Mucosa of rectum (tissue), 2 donors: ENCODE data around the gene ZBTB43.

ENCODE experiments used
- H3K27ac ChIP-seq, 2 donors: one replicate each; pipeline ENCODE4 v1.7.0; 2013; ENCODE audit warnings: inconsistent platforms in 2 of 2, low read depth in 2 of 2, low read length in 2 of 2
- H3K27me3 ChIP-seq, 2 donors: one replicate each; pipeline ENCODE4 v1.7.0; 2013; ENCODE audit warnings: low read length in 2 of 2; ENCODE audit not compliant: control insufficient read depth in 2 of 2, insufficient read depth in 2 of 2
- H3K36me3 ChIP-seq, 2 donors: one replicate each; pipeline ENCODE4 v1.7.0; 2013; ENCODE audit warnings: low read length in 2 of 2; ENCODE audit not compliant: control insufficient read depth in 2 of 2, insufficient read depth in 2 of 2
- H3K4me1 ChIP-seq, 2 donors: one replicate each; pipeline ENCODE4 v1.7.0; 2013; ENCODE audit warnings: low read length in 2 of 2, mild to moderate bottlenecking in 1 of 2; ENCODE audit not compliant: control insufficient read depth in 2 of 2, insufficient read depth in 2 of 2
- H3K4me3 ChIP-seq, 2 donors: one replicate each; pipeline ENCODE4 v1.7.0; 2013; ENCODE audit warnings: low read length in 2 of 2
- H3K9ac ChIP-seq, 2 donors: one replicate each; pipeline ENCODE4 v1.7.0; 2013; ENCODE audit warnings: low read length in 2 of 2, low read depth in 1 of 2, mild to moderate bottlenecking in 1 of 2
- H3K9me3 ChIP-seq, 2 donors: one replicate each; pipeline ENCODE4 v1.7.0; 2013; ENCODE audit warnings: low read length in 2 of 2; ENCODE audit not compliant: control insufficient read depth in 2 of 2
- donor health status: healthy.
- donor health status: Normal muscosa, but diverticular disease.

ZBTB43 gene

DNA sequence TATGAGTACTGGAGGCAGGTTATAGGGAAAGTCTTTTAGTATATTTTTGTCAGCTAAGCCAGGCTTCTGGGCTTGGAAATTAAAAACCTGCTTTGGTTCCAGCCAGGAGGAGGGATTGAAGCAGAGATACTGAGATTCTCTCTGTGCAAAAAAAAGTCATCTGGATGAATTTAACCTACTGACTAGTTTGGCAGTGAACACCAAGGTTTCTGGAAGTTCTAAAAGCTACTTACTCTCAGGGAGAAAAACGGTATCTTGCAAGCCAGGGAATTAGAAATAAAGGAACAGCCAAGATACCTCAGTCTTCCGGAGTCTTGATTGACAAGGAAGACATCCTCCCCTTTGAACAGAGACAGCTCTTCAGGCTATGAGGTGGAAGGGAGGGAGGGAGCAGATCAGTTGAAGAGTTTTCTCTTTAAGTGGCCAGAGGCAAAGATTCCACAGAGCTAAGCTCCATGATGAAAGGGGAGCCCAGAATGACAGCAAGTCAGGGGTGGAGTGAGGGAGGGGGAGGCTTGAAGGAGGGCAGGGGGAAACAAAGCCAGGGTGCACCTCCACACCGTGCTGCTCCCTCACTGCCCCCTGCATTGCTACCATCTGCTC, 47.3 kb downstream of the ZBTB43 start:
- H3K27me3 ChIP-seq = peaks cover 4 to 7% of the 10 kb centered on the region in 2 donors
- H3K36me3 ChIP-seq = no peaks in the 10 kb centered on the region
- H3K4me3 ChIP-seq = no peak overlapping the region
- H3K9me3 ChIP-seq = no peaks in the 10 kb centered on the region
- H3K9ac ChIP-seq = no peak overlapping the region
- H3K27ac ChIP-seq = no peak overlapping the region
- no peaks in the 10 kb centered on the region for H3K4me1 ChIP-seq

DNA sequence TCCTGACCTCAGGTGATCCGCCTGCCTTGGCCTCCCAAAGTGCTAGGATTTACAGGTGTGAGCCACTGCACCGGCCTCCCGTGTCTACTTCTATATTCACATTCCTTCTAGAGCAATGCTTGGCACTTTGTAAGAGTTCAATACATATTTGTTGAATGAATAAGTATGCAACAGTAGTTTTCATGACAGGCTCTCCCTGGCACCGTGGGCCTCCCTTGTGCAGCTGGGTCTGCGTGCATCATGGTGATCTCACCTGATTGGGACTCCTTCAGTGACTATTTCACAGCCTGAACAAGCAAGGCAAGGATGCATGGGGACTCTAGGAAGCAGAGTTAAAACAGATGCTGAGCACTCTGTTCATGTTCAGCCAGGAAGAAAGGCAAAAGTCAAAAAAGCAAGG, 48.8 kb downstream of the ZBTB43 start:
- Histone ChIP-seq H3K36me3 (no peaks in the 10 kb centered on the region), H3K9me3 (no peaks in the 10 kb centered on the region), H3K27me3 (peaks cover 7% of the 10 kb centered on the region in 2 donors), H3K4me1 (no peaks in the 10 kb centered on the region), H3K27ac (no peak overlapping the region), H3K4me3 (no peak overlapping the region), H3K9ac (no peak overlapping the region)

DNA sequence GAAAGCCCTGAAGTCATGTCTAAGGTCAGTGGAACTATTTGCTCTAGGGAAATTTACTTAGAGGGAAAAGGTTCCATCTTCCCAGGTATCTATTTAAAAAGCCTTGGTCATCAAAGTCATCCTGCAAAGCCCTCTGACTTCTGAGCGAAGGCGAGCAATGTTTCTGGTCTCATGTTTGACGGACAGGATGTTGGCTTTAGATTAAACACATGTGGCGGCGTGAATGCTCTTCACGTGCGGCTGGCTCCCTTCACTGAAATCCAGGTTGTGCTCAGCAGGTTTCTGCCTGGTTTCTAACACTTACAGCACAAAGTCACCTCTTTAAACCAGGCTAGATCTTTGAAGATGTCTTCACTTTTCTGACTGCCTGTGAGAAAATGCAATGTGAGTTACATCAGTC, 49.9 kb downstream of the ZBTB43 start:
- Histone ChIP-seq H3K4me3 (no peak overlapping the region), H3K27ac (no peak overlapping the region), H3K4me1 (peaks cover 0 to under 1% of the 10 kb centered on the region in 2 donors), H3K36me3 (no peaks in the 10 kb centered on the region), H3K9me3 (no peaks in the 10 kb centered on the region), H3K9ac (no peak overlapping the region), H3K27me3 (peaks cover 7% of the 10 kb centered on the region in 2 donors)

DNA sequence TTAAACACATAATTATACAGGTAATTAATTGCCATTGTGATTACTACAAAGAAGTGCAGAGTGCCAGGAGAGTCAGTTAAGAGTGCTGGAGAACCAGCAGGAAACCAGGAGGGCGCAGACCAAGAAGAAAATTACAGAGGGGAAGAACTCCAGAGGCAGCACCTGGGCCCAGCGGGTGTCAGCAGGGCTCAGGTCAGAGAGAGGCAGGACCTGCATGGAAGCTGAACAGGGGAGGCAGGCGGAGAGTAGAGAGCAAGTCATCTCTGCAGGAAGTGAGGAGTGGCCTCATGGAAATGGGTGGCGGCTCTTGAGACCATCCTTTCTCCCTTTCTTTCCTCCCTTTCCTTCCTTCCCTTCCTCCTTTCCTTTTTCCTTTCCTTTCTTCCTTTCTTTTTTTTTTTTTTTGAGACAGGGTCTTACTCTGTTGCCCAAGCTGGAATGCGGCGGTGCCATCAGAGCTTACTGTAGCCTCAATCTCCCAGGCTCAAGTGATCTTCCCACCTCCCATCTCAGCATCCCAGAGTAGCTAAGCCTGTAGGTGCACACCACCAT, 51.6 kb downstream of the ZBTB43 start:
- no peaks in the 10 kb centered on the region for H3K36me3 ChIP-seq
- H3K9ac ChIP-seq = no peak overlapping the region

DNA sequence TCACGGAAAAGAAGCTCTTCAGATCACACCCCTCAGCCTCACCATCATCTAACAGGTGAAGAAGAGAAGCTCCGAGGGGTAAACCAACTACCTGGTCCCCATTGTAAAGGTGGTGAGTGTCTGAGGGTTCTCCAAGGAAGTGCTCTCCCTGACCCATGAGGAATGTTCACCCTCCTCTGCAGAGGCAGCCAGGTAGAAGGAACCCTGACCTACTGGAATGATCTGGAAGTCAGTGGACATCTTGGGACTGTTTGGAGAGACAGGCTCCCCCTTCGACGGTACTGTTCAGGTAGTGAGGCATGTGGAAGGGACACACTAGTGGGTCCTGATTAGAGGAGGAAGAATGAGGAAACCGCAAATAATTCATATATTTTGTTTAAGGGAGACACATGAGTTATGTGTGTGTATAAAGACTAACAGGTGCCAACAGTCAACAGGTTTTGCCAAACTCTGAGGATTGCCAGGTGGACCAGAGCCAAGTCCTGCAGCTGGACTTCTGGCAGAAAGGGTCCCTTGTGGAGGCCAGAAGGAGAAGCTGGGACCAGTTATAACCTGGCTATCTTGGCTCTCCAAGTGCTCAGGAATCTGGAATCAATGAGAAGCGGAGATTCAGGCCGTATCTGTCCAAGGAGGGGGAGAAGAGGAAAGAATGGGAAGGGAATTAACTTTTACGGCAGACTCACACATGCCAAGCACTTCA, 52.6 kb downstream of the ZBTB43 start:
- no peak overlapping the region for H3K27ac ChIP-seq
- no peaks in the 10 kb centered on the region for H3K36me3 ChIP-seq
- H3K4me3 ChIP-seq = no peak overlapping the region
- H3K9ac ChIP-seq = no peak overlapping the region
- peaks cover 13 to 18% of the 10 kb centered on the region in 2 donors for H3K4me1 ChIP-seq
- H3K9me3 ChIP-seq = no peaks in the 10 kb centered on the region
- peaks cover under 1 to 7% of the 10 kb centered on the region in 2 donors for H3K27me3 ChIP-seq

More for the DNA sequence above, 51.6 kb downstream of the ZBTB43 start:
- H3K27me3 ChIP-seq = peaks cover 7% of the 10 kb centered on the region in 2 donors
- peaks cover 5 to 7% of the 10 kb centered on the region in 2 donors for H3K4me1 ChIP-seq
- no peak overlapping the region for H3K27ac ChIP-seq
- no peak overlapping the region for H3K4me3 ChIP-seq
- H3K9me3 ChIP-seq = no peaks in the 10 kb centered on the region

DNA sequence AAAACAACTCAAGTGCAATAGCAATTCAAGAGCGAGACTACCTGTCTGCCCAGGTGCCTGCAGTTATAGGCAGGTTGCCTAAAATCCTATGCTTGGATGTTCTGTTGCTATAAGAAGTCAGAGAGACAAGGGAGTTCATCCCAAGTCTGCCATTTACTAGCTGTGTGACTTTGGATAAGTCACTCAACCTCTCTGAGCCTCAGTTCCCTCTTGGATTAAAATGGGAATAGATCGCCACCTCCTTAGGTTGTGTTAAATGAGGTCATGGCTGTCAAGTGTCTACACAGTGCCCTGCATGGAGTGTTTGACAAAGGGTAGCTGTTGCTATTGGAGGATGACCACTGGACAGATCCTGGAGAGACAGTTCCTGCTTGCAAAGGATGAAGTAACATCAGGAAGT, 54.3 kb downstream of the ZBTB43 start:
- Histone ChIP-seq H3K9me3 (no peaks in the 10 kb centered on the region), H3K27me3 (peaks cover 0 to 3% of the 10 kb centered on the region in 2 donors), H3K4me3 (no peak overlapping the region), H3K9ac (no peak overlapping the region), H3K36me3 (peaks cover 4% of the 10 kb centered on the region in 2 donors), H3K27ac (no peak overlapping the region), H3K4me1 (peaks cover 21 to 23% of the 10 kb centered on the region in 2 donors)

DNA sequence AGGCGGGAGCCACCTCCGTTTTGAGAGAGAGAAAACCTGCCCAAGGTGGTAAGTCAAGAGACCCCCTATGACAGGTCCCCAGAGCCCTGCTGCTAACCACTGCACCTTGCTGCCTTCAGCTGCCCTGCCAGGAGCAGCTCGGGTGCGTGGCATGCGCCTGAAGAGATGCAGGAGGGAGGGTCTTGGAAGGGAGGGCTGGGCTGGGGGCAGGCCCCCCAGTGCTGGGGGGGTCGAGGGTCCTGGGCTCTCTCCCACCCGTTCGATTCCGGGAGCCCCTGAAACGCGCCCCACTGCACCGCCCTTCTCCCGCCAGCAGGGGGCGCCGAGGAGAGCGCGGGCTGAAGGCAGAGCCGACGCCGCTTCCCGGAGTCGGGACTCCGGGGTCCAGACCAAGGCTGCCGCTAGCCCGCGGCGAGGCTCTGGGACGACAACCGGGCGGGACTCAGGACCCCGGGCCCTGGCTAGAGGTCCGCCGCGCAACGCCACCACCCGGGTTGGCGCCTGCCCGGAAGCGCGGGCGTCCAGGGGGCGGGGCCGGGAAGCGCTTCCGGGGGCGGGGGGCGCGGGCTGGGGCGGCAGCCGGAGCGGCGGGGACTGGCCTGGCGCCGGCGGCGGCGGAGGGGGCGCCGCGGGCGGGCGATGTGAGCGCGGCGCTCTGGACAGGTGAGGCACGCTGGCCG, 55.4 kb downstream of the ZBTB43 start, which contains the start of gene ZBTB34:
Gene ZBTB34, plus strand, starts transcription at position 563 of the 680 bp plus-strand sequence. CDS start 18,761 bp downstream, outside the sequence.
- Histone ChIP-seq H3K4me1 (peaks cover 21 to 23% of the 10 kb centered on the region in 2 donors), H3K9ac (peak within 1 kb of the TSS; percentile 83 to 84), H3K27me3 (peaks cover 0 to 3% of the 10 kb centered on the region in 2 donors), H3K4me3 (peak within 1 kb of the TSS; percentile 71 to 88), H3K27ac (peak within 1 kb of the TSS; percentile 91), H3K9me3 (no peaks in the 10 kb centered on the region), H3K36me3 (peaks cover 6 to 10% of the 10 kb centered on the region in 2 donors)

DNA sequence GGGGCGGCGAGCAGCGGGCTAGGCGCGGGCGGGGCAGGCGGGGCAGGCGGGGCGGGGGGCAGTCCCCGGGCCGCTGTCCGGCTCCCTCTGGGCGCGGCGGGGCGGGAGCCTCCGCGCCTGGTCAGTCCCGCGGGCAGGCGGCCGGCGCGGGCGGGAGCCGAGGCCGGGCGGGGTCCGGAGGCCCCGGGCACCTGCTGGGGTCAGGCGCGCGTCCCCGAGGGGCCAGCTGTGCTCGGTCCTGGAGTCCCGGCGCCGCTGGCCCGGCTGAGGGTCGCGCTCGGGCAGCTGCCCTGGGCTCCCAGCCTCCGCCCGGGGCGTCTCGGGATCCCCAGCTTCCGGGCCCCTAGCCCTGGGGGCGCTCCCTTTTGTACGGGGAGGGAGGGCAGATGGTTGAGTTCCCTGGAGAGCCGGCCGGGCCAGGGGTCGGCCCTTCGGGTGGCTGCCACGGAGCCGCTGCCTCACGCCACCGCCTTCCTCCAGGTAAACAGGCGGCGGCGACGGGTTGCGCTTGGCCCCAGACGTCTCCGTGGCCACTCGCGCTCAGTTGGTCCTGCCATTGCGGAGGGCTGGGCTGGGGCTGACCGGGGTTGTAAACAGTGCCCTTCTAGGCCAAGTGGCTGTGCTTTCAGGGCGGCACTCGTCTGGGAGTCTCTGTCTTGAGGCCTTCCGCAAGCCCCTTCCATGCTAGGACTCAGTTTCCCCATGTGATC, 56.1 kb downstream of the ZBTB43 start:
- Histone ChIP-seq H3K9ac (peak overlapping the region; percentile 83 to 84), H3K27me3 (peaks cover 0 to 3% of the 10 kb centered on the region in 2 donors)

DNA sequence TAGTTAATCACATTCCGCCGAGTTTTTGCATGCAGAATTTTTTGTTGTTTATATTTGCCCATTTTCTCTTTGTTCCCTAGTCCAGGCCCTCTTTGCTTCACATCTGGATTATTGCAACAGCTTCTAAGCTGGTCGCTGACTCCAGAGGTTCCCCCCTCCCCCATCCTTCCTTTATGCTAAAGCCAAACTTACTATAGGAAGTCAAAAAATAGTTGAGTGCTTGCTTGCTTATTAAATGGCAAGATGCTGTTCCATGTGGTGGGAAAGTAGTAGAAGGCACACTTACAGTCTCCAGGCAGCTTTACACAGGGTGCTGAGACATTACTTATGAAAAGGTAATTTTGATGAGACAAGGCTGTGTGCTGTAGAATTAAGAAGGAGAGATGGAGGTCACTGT, 56.9 kb downstream of the ZBTB43 start:
- Histone ChIP-seq H3K27ac (peak overlapping the region; percentile 34 to 84), H3K36me3 (peaks cover 8 to 11% of the 10 kb centered on the region in 2 donors), H3K4me1 (peaks cover 21 to 23% of the 10 kb centered on the region in 2 donors), H3K4me3 (peak overlapping the region; percentile 71 to 88), H3K9me3 (no peaks in the 10 kb centered on the region), H3K27me3 (peaks cover 0 to 3% of the 10 kb centered on the region in 2 donors), H3K9ac (peak overlapping the region; percentile 83 to 84)

More for the DNA sequence above, 56.1 kb downstream of the ZBTB43 start:
- H3K4me3 ChIP-seq = peak overlapping the region; percentile 71 to 88
- no peaks in the 10 kb centered on the region for H3K9me3 ChIP-seq
- peak overlapping the region; percentile 74 to 84 for H3K27ac ChIP-seq
- H3K4me1 ChIP-seq = peaks cover 21 to 23% of the 10 kb centered on the region in 2 donors
- peaks cover 8 to 11% of the 10 kb centered on the region in 2 donors for H3K36me3 ChIP-seq
